ENCODE measurements around the gene ZNF831.

Gene ZNF831

GRCh38 chr20:59181936-59182335 lies 18.3 kb downstream of the ZNF831 start:
- DNase-seq (ENCODE audit: low read depth) = no peak

DNA sequence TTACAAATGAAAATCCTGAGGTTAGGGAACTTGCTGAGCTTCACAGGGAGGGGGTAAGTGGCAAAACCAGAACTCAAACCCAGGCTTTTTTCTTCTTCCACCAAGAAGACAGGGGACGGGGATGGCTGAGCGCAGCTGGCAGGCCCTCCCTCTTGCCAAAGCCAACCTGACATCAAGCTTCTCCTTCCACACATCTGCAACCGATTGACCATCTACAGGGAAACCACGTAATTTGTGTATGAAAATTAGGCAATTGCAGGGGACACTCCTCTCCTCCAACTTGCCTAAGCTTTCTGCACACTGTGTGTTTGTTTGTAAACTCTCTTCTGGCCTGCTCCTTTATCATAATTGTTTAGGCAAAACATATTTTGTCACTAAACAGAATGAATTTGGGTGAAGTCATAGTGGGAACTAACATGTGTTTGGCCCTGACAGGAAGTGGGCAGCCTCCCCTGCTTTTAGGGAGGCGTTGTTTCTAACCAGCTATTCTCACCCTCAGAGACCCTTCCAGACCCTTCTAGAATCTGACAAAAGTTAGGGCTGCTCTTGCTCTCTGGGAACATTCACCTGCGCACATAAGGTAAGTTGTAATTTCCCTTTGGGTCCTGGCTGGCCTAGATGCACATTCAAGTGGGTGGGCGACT lies 18.9 kb downstream of the ZNF831 start:
- DNase-seq (ENCODE audit: low read depth) = no peak

DNA sequence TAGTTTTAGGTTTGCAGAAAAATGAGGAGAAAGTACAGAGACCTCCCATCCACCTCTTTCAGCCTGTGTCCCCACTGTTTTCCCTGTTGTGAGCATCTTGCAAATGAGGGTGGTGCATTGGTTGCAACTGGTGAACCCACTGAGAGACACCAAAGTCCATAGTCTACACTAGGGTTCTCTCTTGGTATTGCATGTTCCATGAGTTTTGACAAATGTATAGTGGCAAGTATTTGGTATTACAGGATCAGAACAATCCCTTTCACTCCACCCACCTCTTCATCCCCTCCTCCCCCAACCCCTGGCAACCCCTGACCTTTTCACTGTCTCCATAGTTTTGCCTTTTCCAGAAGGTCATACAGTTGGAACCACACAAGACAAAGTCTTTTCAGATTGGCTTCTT lies 20.1 kb downstream of the ZNF831 start:
- DNase-seq (ENCODE audit: low read depth) = no peak

- no peak for DNase-seq (ENCODE audit: low read depth)
Measured at GRCh38 chr20:59184880-59185447, 21.3 kb downstream of the ZNF831 start.

GRCh38 chr20:59185809-59186208 lies 22.2 kb downstream of the ZNF831 start:
- DNase-seq (ENCODE audit: low read depth) = no peak

DNA sequence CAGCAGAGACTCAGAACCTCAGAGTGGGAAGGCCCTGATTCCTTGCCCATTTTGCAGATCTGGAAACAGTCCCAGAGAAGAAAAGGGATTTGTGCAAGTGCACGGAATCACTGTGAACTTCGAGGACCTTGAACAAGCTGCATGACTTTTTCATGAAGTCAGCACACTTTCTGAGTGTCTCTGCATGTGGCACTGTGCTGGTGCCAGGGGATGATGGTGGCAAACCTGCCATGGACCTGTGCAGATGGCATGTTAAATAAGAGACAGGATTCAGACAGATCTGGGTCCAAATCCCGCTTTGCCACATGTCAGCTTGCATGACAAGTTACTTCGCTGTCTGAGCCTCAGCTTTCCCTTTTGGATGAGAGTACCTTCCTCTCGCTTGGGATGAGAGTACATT lies 26.8 kb downstream of the ZNF831 start:
- no peak for DNase-seq (ENCODE audit: low read depth)

- DNase-seq (ENCODE audit: low read depth) = no peak
Measured at GRCh38 chr20:59191036-59191755, 27.6 kb downstream of the ZNF831 start.

- no peak for DNase-seq (ENCODE audit: low read depth)
Measured at GRCh38 chr20:59191756-59192532, 28.3 kb downstream of the ZNF831 start.

DNA sequence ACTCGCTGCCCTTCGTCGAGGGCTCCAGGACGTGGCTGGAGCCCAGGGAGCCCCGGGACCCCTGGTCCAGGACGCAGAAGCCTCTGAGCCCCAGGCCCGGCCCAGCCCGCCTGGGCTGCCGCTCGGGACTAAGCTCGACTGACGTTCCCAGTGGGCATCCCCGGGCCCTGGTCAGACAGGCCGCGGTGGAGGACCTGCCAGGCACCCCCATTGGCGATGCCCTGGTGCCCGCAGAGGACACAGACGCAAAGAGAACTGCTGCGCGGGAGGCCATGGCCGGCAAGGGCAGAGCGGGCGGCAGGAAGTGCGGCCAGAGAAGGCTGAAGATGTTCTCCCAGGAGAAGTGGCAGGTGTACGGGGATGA lies 28.9 kb downstream of the ZNF831 start:
- DNase-seq (ENCODE audit: low read depth) = no peak

DNA sequence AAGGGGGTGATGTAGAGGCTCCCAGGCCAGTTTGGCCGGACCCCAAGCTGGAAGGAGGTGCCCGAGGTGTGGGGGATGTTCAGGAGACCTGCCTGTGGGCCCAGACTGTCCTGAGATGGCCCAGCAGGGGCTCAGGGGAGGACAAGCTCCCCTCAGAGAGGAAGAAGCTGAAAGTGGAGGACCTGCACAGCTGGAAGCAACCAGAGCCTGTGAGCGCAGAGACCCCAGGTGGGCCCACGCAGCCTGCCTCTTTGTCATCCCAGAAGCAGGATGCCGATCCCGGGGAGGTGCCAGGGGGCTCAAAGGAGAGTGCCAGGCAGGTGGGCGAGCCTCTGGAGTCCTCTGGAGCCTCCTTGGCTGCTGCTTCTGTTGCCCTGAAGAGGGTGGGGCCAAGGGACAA lies 29.7 kb downstream of the ZNF831 start:
- no peak for DNase-seq (ENCODE audit: low read depth)

GRCh38 chr20:59194023-59194935 lies 30.7 kb downstream of the ZNF831 start:
- DNase-seq (ENCODE audit: low read depth) = no peak

GRCh38 chr20:59195316-59195993 lies 31.8 kb downstream of the ZNF831 start:
- no peak for DNase-seq (ENCODE audit: low read depth)

GRCh38 chr20:59204165-59204894 lies 40.7 kb downstream of the ZNF831 start:
- DNase-seq (ENCODE audit: low read depth) = no peak

DNA sequence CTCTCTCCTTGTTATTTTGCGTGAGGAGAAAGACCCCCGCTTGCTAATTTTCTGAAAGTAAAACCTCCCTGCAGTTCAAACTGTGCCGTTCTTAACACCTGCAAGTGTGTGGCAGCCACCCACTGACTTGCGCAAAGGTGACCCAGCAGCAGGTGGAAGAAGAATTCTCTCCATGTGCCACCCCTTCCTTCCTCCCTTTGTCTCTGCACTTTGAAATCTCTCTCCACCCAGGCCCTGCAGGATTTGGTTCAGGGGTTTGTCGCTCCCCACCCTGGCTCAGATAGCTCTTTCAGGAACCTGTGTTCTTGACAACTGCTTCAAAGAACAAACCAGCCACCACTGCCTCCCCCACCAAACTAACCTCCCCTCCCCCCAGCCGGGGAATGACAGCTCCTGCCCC lies 41.4 kb downstream of the ZNF831 start:
- DNase-seq (ENCODE audit: low read depth) = no peak

- no peak for DNase-seq (ENCODE audit: low read depth)
Measured at GRCh38 chr20:59207235-59207634, 43.6 kb downstream of the ZNF831 start.

DNA sequence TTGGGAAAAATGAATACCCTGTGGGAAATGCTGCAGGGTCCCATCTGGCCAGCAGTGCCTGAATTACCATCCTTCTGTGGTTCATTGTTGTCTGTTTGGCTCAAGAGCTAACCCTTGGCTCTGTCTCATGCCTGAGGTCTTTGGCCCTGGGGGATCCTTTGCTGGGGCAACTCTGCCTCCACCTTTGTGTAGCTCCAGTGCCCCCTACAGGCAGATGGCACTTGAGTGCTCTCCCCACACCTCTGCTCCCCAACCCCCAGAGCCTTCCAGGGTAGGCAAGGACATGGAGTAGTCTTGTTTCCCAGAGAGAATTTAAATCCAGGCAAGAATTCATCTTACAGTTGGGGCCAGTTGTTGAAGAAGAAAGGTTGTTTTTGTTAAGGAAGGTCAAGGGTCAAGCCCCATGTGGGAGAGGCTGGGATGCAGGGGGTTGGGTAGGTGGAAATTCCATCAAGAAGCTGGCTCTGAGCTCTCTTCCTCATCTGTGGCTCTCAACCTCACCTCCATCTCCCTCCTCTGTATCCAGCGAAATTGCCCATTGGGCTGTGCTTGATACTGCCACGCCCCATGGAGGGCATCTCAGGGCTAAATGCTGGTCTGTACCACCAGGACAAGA lies 44.2 kb downstream of the ZNF831 start:
- DNase-seq (ENCODE audit: low read depth) = no peak

GRCh38 chr20:59210186-59210585 lies 46.6 kb downstream of the ZNF831 start:
- DNase-seq (ENCODE audit: low read depth) = no peak

GRCh38 chr20:59211208-59211765 lies 47.7 kb downstream of the ZNF831 start:
- no peak for DNase-seq (ENCODE audit: low read depth)

DNA sequence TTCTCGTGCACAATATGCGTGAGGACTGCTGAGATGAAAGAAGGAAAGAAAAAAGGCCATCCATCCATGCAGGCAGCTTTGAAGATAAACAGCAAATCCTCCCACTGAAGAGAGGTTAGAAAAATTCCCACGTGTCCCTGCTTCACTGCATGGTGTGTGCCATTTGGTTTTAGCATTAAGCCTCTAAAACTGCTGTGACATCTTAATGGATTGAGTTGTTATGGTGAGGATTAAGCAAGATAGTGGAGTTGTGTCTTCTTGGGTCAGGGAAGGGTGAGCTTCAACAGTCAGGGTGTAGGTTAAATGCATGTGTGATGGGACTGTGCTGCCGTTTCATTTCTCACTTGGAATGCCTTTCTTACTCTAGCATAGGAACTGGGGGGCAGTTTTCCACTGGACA lies 50.5 kb downstream of the ZNF831 start:
- DNase-seq (ENCODE audit: low read depth) = no peak
